ELR (cell line): ENCODE measurements around the gene MAF.

Experiments
- DNase-seq: peaks from one replicate; pipeline ENCODE4 v3.0.0-alpha.2; 2015; ENCODE audit warnings: low read depth

MAF gene

DNA sequence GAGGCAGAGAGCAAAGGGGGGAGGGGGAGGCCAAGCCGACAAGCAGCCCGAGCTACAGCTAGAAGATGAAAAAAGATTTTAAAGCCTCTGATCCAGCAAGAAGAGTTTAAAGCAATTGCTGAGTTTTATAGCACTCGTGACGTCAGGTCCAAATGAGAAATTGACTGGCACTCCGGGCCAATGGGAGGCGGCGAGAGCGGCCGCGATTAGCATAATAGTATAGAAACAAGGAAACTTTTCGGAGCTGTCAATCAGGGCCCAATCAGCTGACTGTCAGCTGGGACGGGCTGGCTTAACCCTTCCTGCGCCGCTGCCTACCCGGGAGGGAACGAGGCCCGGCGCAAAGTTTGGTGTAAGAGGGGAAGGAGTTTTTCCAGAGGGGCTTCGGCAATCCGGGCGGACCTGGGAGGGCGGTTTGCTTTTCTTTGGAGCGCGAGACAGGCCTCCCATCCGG is at the start of gene MAF:
TSS of gene MAF (minus strand) at position 100 of the 454 bp plus-strand sequence. CDS start 835 bp downstream, outside the sequence.
- peak; percentile 8 for DNase-seq

DNA sequence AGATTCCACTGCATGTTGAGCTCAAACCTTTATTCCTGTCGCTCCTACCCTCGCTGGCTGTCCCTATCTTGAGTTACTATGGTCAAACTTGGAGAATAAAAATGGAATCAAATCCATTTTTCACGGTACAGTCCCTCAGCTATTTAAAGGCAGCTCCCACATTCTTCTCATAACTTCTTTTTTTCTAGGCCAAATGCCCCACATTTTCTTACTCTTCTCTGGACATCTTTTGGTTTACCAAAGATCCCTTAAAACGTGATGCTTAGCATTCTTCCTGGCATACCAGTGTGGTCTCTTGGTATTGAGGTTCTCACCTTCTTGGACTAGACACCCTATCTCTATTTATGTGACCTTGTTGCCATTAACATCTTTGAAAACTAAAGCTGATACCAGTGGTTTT is 48.3 kb upstream of the MAF start:
- no peak for DNase-seq

DNA sequence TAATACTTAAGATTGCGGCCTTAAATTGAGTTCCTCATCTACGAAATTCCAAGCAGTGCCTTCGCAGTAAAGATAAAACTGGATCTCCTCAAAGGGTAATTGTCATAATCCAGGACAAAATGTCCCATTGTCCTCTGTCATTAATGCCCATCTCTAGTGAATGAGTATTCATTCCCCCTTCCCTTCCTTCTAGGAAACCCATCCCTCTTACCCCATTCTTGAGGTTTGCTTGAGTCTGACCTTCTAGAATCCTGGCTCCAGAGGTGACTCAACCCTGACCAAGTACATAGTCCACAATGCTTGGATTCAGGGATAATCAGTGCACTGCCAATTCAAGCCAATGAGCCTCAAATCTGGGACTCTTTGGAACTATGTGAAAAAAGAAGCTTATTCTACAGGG is 47.0 kb upstream of the MAF start:
- DNase-seq: no peak

DNA sequence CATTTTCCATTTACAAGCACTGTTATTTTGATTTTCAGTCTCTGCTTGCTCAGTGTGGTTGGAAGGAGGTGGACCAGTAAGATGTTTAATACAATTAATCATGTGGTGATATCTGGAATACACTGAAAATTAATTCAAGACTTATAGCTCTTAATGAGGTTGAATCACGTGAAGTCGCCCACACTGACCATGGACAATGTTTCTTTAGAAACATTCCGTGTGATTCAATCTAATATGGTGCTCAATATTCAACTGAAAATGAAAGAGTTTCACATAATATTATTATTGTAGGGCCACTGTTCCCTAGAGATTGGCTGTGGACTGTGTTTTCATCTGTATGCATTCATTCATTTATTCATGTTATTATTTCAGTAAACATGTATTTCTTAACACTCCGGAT is 45.2 kb upstream of the MAF start:
- DNase-seq: no peak

DNA sequence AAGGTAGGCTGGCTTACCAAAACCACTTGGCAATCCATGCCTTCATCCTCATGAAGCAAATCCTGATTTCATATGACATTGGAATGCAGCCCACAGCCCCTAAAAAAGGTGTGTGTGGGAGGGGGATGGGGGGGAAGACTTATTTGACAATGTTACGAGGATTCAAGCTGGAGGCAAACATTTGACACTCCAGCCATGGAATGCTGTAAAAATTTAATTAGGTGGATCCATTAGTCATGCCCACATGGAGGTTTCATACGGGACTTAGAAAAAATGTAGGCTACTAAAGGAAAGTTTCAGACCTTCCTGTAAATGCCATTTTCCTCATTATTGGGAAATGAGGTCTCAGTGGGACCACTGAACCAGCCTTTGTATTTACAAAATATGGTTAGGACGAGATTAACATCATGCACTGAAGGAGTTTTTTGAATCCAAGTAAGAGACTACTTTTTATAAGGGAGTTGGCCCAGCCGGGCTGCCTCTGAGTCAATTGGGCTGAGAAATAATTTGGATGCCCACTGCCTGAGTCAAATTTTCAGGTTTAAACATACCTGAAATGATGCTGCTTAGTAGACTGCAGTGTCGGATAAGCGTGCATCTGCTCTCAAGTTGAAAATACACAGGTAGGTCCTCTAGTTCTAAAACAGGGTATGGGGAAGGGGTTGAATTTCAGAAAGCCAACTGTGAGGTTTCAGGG is 44.6 kb upstream of the MAF start:
- no peak for DNase-seq

DNA sequence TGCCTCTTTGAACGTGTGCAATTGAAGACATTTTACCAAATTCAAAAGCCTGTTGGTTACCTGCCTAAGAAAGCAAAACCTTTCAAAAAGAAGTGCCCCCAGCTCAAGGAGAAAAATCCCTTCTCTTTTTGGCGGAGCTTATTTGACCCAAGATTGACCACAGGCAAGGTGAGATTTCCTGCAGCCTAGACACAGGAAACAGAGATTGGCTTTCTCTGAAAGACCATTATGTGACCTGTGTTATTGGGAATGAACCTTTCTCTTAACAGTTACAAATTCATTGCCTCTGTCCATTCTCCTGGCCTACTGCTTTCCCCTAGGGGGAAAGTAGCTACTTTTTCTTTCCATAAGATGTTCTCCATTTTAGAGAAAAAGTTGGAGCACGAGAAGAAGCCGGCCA is 42.1 kb upstream of the MAF start:
- DNase-seq: no peak

DNA sequence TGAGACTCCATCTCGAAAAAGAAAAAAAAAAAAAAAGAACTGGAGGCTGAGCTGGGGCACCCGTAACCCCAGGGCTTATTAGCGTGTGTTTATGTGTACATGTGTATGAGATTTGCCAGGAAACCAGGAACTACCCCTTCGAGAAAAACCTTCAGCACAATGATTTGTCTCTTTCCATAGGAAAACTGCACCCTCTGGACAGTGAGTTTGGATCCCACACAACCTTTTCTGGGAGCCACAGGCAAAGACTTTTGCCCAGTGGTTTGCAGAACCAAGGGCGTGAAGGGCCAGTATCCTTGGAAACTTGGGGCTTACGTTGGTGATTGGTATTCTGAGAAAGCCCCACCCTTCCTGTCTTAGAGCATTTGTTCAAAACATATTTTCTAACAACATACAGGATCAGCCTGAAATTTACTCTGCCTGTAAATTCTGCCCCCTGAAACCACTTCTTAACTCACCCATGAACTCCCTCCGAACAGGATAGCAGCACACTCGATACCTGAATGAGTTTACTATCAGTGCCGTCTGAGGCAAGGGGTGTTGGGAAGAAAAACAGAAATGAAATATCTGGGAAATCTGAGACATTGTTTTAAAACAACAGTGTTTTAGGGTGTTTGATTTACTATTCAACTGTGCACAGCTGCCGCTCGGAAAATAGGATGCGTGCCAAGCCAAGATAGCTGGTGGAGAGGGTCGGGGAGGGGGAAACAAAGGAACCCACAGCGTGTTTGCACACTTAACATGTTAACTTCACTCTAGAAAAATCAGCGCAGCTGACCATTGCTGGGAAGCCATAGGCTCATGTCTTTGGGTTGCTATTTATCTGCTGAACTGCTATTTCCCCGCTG is 40.2 kb upstream of the MAF start:
- no peak for DNase-seq

DNA sequence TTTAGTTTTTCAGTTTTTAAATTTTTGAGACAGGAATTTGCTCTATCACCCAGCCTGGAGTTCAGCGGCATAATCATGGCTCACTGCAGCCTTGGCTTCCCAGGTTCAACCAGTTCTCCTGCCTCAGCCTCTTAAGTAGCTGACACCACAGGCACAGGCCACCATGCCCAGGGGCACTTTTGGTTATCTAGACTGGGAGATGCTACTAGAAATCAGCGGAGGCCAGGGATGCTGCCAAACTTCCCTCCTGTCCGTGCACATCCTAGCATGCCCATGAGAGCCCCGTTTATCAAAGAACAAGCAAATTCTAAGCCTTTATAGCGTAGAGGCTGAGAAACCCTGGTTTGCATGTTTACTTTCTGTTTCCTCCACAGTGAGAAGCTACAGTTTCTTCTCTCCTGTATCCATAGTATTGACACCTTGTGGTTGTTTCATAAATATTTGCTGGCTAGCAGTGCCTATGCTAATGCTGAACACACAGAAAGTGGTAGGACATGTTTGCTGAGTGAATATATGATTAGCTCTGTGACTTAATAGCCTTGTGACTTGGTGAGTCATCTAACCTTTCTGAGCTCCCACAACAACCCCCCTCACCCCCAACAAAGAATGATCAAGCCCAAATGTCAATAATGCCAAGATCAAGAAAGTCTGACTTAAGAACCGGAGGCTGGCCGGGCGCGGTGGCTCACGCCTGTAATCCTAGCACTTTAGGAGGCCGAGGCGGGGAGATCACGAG is 39.2 kb upstream of the MAF start:
- no peak for DNase-seq

DNA sequence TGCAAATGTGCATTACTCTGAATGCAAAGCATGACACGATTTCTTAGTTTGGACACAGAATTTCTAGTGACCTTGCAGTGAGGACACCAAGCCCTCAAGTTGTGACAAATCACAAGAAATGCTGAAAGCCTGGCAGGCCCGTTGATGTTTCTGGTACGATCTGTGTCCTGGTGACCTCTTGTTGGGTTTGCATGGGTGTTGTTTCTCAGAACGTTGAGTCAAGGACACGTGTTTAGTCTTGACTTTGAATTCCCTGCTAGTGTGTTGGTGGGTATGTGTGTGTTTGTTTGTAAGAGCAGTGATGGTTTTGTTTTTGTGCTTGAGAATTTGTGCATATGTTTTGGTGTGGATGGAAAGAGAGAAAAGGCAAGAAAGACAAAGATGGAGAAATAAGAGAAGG is 37.8 kb upstream of the MAF start:
- no peak for DNase-seq

DNA sequence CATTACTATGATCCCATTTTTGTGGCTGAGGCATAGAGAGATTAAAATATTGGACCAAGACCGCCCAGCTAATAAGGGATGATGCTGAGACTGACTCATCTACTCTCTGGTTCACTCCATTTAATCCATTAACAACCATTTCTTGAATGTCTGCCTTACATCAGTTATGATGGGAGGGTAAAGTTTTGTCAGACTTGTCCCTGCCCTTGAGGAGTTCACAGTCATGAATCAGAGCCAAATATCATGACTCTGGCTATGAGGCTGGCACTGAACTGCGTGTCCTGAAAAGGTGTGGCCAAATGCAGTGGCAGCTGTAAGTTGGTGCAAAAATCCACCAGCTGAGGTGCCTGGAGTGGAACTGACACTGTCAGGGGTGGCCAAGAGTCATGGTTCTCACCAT is 35.0 kb upstream of the MAF start:
- DNase-seq: no peak

DNA sequence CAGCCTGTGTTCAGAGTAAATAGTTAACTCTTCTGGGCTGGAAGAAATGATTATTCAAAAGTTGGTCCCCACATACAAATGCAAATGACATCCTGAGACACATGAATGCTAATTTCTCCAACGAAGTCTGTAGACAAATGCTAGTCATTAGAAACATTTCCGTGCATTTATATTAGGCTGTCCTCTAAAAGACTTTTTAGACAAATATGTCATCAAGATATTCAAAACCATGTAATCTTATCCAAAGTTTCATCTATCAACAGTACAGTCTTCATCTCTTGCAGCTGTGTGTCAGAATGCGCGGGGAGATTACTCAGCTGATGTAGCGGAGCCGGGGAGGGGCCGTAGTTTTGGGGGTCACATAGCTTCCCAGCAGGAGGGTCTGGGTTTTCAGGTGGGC is 33.8 kb upstream of the MAF start:
- DNase-seq: no peak

DNA sequence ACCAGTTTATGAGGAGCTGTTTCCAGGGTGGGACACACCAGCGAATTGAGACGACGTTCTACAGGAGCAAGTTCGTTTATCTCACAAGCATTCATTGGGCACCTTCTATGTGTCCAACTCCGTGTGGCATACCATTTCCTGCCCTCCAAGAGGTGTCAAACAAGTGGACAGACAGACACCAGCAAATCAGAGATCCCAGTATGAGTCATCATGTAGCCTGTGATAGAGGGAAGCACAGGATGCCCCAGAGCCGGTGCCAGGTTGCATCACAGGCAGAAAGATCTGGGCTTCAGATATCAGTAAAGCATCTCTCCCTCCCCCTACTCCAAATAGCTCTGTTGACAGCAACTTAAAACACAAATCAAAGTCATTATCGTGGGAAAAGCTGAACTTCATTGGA is 31.8 kb upstream of the MAF start:
- no peak for DNase-seq

DNA sequence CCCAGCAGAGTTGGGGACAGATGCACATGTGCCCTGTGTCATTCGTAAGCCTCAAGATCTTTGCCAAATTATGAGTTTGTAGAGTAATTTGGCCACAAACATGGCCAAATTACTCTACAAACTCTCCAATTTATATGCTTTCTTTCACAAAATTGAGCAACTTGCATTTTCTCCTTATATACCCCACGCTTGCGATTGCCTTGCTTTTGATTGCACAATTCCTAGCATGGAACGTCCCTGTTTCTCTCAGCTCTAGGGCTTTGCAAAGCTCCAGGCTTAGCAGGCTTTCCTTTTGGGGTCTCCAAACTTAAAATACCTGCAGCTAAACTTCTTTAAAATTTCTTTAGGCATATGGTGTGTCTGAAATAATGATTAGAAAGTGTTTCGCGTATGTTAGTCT is 28.5 kb upstream of the MAF start:
- DNase-seq: no peak

DNA sequence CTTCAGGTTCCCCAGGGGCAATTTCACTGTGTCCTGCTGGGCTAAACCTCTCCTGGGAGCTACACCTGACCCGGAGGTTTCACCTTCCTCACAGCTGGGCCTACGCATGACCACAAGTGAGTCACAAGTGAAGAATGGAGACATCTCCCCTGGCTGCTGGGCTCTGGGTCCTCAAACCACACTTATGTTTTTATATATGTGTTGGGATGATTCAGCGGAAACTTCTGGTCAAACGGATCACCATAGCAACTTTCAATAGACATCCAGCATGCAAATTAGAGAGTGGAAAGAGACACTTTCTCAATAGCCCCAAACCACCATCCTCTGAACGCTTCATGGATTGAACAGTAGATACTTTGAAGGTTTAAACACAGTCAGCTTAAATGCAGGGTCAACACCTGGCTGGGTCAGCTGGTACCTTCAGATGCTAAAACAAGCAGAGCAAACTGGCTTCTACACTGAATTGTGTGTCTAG is 28.0 kb upstream of the MAF start:
- DNase-seq: no peak

DNA sequence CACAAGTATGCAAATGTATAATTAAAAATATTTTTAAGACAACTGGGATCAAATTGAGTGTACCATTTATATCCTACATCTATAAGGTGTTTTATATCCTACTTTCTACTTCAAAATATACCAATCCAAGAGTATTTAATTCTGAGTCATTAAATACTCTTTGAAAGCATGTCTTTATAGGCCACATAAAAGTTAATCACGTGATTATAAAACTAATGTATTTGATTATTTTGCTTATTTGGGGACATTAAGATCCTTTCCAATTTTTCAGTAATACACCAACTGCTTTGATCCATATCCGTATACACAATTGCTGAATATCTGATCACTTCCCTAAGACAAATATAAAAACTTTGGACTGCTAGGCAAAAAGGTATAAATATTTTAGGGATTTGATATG is 26.6 kb upstream of the MAF start:
- no peak for DNase-seq

DNA sequence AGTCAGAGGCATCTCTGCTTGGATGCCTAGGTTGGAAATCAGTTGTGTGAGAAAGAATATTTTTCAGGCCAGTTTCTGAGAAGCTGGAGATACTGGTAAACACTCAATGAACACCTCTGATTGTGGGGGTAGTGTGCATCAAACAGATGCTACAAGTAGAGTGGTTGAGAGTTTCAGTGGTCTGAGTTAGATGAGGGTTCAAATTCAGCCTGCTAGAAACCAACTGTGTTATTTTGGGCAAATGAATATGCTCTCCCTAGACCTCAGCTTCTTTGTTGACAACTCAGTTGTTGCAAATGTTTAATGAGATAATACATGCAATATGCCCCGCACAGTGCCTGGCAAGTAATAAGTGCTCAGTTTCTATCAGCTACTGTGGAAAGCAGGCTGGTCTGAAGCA is 25.2 kb upstream of the MAF start:
- no peak for DNase-seq

DNA sequence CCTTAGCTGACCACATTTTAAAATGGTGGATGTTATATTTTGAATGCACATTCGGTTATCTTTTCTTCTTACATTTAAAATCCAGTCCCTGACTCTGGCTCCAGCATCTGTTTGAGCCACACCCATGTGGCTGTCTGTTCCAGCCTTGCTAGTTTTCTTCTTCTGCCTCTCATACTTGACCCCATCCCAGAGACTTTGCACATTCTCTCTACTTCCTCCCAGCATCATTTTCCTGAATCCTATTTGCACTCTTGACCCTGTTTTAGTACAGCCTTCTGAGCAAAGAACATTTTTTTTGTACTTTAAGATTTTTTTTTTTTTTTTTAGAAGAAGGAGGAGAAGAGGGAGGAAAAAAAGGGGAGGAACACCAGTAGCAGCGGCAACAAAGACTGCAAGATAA is 23.3 kb upstream of the MAF start:
- no peak for DNase-seq

DNA sequence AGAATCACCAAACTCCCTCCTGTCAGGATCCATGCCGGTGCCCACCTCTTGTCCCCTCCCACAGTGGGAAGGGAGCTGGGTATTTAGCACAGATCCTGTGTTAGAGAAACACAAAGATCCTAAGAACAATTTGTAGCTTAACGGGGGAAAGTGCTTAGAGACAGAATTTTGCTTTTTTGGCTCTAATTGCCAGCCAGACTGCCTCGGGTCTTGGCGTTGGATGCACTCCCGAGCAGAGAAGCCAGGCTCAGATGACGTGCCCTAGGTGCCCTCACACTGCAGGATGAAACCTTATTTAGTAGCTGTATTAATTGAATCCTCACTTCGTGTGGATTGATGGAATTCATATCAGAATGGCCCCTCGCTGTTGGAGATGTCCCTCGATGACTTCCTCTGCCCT is 22.5 kb upstream of the MAF start:
- no peak for DNase-seq

DNA sequence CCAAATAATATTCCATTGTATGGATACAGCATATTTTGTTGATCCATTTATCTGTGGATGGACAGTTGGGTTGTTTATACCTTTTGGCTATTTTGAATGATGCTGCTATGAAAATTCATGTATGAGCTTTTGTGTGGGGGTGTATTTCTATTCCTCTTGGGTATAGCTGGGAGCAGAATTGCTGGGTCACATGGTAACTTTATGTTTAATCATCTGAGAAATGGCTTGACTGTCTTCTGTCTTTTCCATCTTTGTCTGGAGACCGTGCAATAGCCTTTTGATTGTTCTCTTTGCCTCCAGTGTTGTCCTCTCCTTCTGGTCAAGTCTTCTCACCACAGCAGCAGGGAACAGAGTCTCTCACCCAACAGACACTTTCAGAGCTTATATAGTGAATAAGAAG is 20.5 kb upstream of the MAF start:
- DNase-seq: no peak

DNA sequence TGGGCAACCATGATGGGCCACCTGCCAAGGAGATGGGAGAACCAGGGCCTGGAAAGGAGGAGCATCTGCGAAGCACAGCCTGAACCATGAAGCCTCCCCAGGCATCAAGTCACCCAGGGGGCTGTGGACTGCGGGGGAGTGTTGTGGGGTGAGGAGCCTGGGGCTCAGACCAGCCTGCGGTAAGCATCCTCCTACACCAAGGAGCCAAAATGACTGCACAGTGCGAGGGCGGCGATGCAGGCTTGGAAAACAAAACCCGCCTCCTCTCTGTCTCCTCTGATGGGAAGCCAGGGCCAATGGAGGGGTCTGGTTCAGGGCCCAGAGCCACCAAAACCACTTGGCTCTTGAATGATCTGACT is 18.1 kb upstream of the MAF start:
- no peak for DNase-seq

DNA sequence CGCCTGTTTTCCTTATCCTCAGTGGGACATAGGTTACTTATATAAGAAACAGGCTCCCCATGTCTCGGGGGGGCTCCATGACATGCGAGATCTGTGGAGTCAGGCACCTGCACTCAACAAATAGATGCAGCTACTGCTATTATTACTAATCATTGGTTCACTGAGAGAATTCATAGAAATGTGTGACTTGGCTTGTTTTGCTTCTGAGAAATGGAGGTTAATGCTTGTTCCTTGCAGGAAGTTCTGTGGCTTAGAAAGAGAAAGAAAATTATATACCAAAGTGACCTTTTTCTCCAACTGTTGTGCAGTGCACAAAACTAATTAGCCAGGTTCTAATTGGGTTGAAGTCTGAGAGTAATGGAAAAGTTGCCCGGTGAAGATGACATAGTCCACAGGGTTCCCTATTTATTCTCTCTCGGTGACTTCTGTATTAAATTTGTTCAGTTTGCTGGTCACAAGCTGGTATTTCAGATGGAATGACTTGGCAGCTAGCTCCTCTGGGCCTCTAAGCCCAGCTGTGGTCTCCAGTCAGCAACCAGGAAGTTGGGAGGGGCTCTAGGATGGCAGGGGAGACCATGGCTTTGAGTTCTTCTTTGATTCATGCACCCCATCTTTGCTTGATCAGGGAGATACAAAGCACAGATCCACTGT is 17.6 kb upstream of the MAF start:
- DNase-seq: no peak

DNA sequence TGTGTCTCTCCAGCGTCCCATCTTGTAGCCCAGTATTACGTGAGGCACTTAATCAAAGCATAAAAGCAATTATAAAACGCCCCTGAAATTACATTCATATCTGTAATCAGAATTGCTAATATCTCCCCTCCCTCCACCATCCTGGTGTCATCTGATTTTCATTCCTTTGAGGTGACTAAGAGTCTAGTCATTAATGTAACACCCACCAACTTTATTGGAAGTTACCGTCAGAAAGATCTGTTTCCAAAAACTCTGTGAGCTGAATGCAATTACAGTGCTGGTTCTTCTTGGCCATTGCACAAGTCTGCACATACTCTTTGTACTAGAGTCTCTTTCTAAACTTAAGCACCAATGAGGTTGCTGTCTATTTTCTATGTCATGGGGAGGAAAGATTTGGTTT is 12.5 kb upstream of the MAF start:
- DNase-seq: no peak
